Measurements from ENCODE around the gene RSKR. TPM values are rescaled to one million over a fixed set of nuclear protein-coding genes. Genes with fewer than 3 reads are reported as not detected.

Gene RSKR
- total and polyA plus RNA-seq, 9 of the 15 experiments (the other 6 are each of a cell fraction or from before 2014, with no cell fraction given) = 1.4 to 42.3 (median 16.2) TPM

DNA sequence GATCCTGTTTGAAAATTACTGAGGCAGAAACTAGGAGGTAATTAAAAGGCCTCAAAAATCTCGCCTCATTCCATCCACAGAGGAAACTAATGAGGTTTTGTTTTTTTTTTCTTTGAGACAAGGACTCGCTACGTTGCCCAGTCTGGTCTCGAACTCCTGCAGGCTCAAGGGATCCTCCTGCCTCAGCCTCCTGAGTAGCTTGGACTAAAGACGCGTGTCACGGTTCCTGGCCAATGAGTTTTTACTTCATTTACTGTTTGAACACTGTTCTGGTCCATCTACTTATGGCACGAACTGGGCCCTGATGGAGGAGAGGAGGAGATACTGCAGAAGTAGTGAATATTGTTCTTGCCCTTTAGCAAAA, 31.6 kb upstream of the RSKR start (continued):
- TF ChIP-seq, protein P1, sequence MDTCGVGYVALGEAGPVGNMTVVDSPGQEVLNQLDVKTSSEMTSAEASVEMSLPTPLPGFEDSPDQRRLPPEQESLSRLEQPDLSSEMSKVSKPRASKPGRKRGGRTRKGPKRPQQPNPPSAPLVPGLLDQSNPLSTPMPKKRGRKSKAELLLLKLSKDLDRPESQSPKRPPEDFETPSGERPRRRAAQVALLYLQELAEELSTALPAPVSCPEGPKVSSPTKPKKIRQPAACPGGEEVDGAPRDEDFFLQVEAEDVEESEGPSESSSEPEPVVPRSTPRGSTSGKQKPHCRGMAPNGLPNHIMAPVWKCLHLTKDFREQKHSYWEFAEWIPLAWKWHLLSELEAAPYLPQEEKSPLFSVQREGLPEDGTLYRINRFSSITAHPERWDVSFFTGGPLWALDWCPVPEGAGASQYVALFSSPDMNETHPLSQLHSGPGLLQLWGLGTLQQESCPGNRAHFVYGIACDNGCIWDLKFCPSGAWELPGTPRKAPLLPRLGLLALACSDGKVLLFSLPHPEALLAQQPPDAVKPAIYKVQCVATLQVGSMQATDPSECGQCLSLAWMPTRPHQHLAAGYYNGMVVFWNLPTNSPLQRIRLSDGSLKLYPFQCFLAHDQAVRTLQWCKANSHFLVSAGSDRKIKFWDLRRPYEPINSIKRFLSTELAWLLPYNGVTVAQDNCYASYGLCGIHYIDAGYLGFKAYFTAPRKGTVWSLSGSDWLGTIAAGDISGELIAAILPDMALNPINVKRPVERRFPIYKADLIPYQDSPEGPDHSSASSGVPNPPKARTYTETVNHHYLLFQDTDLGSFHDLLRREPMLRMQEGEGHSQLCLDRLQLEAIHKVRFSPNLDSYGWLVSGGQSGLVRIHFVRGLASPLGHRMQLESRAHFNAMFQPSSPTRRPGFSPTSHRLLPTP (IDR thresholded peaks at IDR 0.05; ENCODE audit: borderline replicate concordance, extremely low read depth, insufficient read length) = no peak
- TF ChIP-seq SAFB (IDR thresholded peaks at IDR 0.05; ENCODE audit: borderline replicate concordance, low read depth, low read length) (no peak), RAD51 (IDR thresholded peaks at IDR 0.05; ENCODE audit: borderline replicate concordance, low read depth) (peak; percentile 1; the same call in 1 of the 2 replicates), SP1 (CRISPR knock-in tag; IDR thresholded peaks at IDR 0.05) (no peak), HNRNPL (IDR thresholded peaks at IDR 0.05; ENCODE audit: low read depth, low read length) (no peak), SPI1 (IDR thresholded peaks at IDR 0.05; ENCODE audit: borderline replicate concordance, low read depth, low read length) (no peak), POLR2A (conservative IDR thresholded peaks at IDR 0.05) (0 out of 2 replicates have a peak, but pooled peaks have one; percentile 17), KDM1A (IDR thresholded peaks at IDR 0.05) (0 out of 4 replicates have a peak, but pooled peaks of 1 of the 2 experiments have one; percentile 7), ETV1 (tag; conservative IDR thresholded peaks at IDR 0.05; ENCODE audit: low read depth) (0 out of 2 replicates have a peak, but pooled peaks have one; percentile 4)
- TF ChIP-seq, protein P2, sequence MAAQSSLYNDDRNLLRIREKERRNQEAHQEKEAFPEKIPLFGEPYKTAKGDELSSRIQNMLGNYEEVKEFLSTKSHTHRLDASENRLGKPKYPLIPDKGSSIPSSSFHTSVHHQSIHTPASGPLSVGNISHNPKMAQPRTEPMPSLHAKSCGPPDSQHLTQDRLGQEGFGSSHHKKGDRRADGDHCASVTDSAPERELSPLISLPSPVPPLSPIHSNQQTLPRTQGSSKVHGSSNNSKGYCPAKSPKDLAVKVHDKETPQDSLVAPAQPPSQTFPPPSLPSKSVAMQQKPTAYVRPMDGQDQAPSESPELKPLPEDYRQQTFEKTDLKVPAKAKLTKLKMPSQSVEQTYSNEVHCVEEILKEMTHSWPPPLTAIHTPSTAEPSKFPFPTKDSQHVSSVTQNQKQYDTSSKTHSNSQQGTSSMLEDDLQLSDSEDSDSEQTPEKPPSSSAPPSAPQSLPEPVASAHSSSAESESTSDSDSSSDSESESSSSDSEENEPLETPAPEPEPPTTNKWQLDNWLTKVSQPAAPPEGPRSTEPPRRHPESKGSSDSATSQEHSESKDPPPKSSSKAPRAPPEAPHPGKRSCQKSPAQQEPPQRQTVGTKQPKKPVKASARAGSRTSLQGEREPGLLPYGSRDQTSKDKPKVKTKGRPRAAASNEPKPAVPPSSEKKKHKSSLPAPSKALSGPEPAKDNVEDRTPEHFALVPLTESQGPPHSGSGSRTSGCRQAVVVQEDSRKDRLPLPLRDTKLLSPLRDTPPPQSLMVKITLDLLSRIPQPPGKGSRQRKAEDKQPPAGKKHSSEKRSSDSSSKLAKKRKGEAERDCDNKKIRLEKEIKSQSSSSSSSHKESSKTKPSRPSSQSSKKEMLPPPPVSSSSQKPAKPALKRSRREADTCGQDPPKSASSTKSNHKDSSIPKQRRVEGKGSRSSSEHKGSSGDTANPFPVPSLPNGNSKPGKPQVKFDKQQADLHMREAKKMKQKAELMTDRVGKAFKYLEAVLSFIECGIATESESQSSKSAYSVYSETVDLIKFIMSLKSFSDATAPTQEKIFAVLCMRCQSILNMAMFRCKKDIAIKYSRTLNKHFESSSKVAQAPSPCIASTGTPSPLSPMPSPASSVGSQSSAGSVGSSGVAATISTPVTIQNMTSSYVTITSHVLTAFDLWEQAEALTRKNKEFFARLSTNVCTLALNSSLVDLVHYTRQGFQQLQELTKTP (IDR thresholded peaks at IDR 0.05; ENCODE audit: low read depth in 1 of 2, partially characterized antibody in 2 of 2) = peak; percentile 3 to 11
- TF ChIP-seq, protein P3, sequence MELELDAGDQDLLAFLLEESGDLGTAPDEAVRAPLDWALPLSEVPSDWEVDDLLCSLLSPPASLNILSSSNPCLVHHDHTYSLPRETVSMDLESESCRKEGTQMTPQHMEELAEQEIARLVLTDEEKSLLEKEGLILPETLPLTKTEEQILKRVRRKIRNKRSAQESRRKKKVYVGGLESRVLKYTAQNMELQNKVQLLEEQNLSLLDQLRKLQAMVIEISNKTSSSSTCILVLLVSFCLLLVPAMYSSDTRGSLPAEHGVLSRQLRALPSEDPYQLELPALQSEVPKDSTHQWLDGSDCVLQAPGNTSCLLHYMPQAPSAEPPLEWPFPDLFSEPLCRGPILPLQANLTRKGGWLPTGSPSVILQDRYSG (tag; conservative IDR thresholded peaks at IDR 0.05; ENCODE audit: low read depth) = no peak

Data from K562 (cell line).